ENCODE measurements around the gene PRIM2.
"Not testable (repeated sequence)": the region's sequence is repeated elsewhere in the genome, so short reads cannot be mapped to it uniquely, and the experiment has no call there.

PRIM2 gene

GRCh38 chr6:57445379-57445778 lies 127.9 kb downstream of the PRIM2 start:
- POLR2A ChIA-PET; H3K4me1 ChIP-seq (ENCODE audit: control insufficient read depth, insufficient read depth, low read length); H3K27ac ChIP-seq (ENCODE audit: extremely low read depth, low read depth, low read length); H3K36me3 ChIP-seq (ENCODE audit: control insufficient read depth in 2 of 2, insufficient read depth in 1 of 2, low read length in 2 of 2); H3K4me3 ChIP-seq (ENCODE audit: low read depth, low read length); CTCF ChIA-PET; H3K9me3 ChIP-seq (ENCODE audit: control insufficient read depth, insufficient read depth, low read depth, low read length): not testable (repeated sequence)
- 0 out of 2 replicates have a peak, but pooled peaks have one; percentile 24 for TF ChIP-seq SCRT2 (tag by site-specific recombination; IDR thresholded peaks at IDR 0.05)

GRCh38 chr6:57445790-57446468 lies 128.5 kb downstream of the PRIM2 start:
- H3K4me1 ChIP-seq (ENCODE audit: control insufficient read depth, insufficient read depth, low read length); POLR2A ChIA-PET; H3K27ac ChIP-seq (ENCODE audit: extremely low read depth, low read depth, low read length); CTCF ChIA-PET; H3K4me3 ChIP-seq (ENCODE audit: low read depth, low read length); H3K9me3 ChIP-seq (ENCODE audit: control insufficient read depth, insufficient read depth, low read depth, low read length); H3K36me3 ChIP-seq (ENCODE audit: control insufficient read depth in 2 of 2, insufficient read depth in 1 of 2, low read length in 2 of 2): not testable (repeated sequence)

- H3K4me3 ChIP-seq (ENCODE audit: low read depth, low read length); POLR2A ChIA-PET; CTCF ChIA-PET; H3K9me3 ChIP-seq (ENCODE audit: control insufficient read depth, insufficient read depth, low read depth, low read length); H3K36me3 ChIP-seq (ENCODE audit: control insufficient read depth in 2 of 2, insufficient read depth in 1 of 2, low read length in 2 of 2); H3K27ac ChIP-seq (ENCODE audit: extremely low read depth, low read depth, low read length); H3K4me1 ChIP-seq (ENCODE audit: control insufficient read depth, insufficient read depth, low read length): not testable (repeated sequence)
These were observed 132.2 kb downstream of the PRIM2 start for GRCh38 chr6:57449496-57450066.

- H3K27ac ChIP-seq (ENCODE audit: extremely low read depth, low read depth, low read length); H3K4me3 ChIP-seq (ENCODE audit: low read depth, low read length); H3K4me1 ChIP-seq (ENCODE audit: control insufficient read depth, insufficient read depth, low read length); H3K9me3 ChIP-seq (ENCODE audit: control insufficient read depth, insufficient read depth, low read depth, low read length); POLR2A ChIA-PET; H3K36me3 ChIP-seq (ENCODE audit: control insufficient read depth in 2 of 2, insufficient read depth in 1 of 2, low read length in 2 of 2): not testable (repeated sequence)
- CTCF ChIA-PET, result interaction anchor here (0.6 kb wide), 1 partner anchor 50 kb away, joined by 4 read pairs; no protein-coding TSS in a partner anchor
These were observed 142.4 kb downstream of the PRIM2 start for GRCh38 chr6:57459781-57460180.

GRCh38 chr6:57461022-57461421 lies 143.6 kb downstream of the PRIM2 start:
- H3K4me1 ChIP-seq (ENCODE audit: control insufficient read depth, insufficient read depth, low read length); H3K9me3 ChIP-seq (ENCODE audit: control insufficient read depth, insufficient read depth, low read depth, low read length); POLR2A ChIA-PET; H3K4me3 ChIP-seq (ENCODE audit: low read depth, low read length); CTCF ChIA-PET; H3K36me3 ChIP-seq (ENCODE audit: control insufficient read depth in 2 of 2, insufficient read depth in 1 of 2, low read length in 2 of 2); H3K27ac ChIP-seq (ENCODE audit: extremely low read depth, low read depth, low read length): not testable (repeated sequence)

GRCh38 chr6:57463809-57464208 lies 146.4 kb downstream of the PRIM2 start:
- CTCF ChIA-PET, result not testable (repeated sequence)

GRCh38 chr6:57465968-57466367 lies 148.5 kb downstream of the PRIM2 start:
- H3K9me3 ChIP-seq (ENCODE audit: control insufficient read depth, insufficient read depth, low read depth, low read length); CTCF ChIA-PET; H3K36me3 ChIP-seq (ENCODE audit: control insufficient read depth in 2 of 2, insufficient read depth in 1 of 2, low read length in 2 of 2); H3K4me1 ChIP-seq (ENCODE audit: control insufficient read depth, insufficient read depth, low read length); H3K4me3 ChIP-seq (ENCODE audit: low read depth, low read length); H3K27ac ChIP-seq (ENCODE audit: extremely low read depth, low read depth, low read length); POLR2A ChIA-PET: not testable (repeated sequence)
- peak; percentile 89 for TF ChIP-seq ZNF146 (tag by site-specific recombination; IDR thresholded peaks at IDR 0.05)

More at GRCh38 chr6:57463809-57464208, 146.4 kb downstream of the PRIM2 start:
- H3K4me3 ChIP-seq (ENCODE audit: low read depth, low read length); POLR2A ChIA-PET; H3K36me3 ChIP-seq (ENCODE audit: control insufficient read depth in 2 of 2, insufficient read depth in 1 of 2, low read length in 2 of 2); H3K4me1 ChIP-seq (ENCODE audit: control insufficient read depth, insufficient read depth, low read length); H3K27ac ChIP-seq (ENCODE audit: extremely low read depth, low read depth, low read length); H3K9me3 ChIP-seq (ENCODE audit: control insufficient read depth, insufficient read depth, low read depth, low read length): not testable (repeated sequence)

- Histone ChIP-seq H3K36me3 (ENCODE audit: control insufficient read depth in 2 of 2, insufficient read depth in 1 of 2, low read length in 2 of 2) (no peaks in the 10 kb centered on the region), H3K27ac (ENCODE audit: extremely low read depth, low read depth, low read length) (no peak overlapping the region), H3K9me3 (ENCODE audit: control insufficient read depth, insufficient read depth, low read depth, low read length) (no peaks in the 10 kb centered on the region), H3K4me3 (ENCODE audit: low read depth, low read length) (no peak overlapping the region), H3K4me1 (ENCODE audit: control insufficient read depth, insufficient read depth, low read length) (peaks cover 2% of the 10 kb centered on the region; the same call in 1 of the 2 replicates)
- TF ChIP-seq ZNF610 (tag by site-specific recombination; IDR thresholded peaks at IDR 0.05; ENCODE audit: borderline replicate concordance) (no peak), IKZF3 (tag by site-specific recombination; IDR thresholded peaks at IDR 0.05) (0 out of 2 replicates have a peak, but pooled peaks have one; percentile 29)
- CTCF ChIA-PET, result no interaction called here
- POLR2A ChIA-PET, result no interaction called here
These were observed 151.6 kb downstream of the PRIM2 start for GRCh38 chr6:57469072-57469471.

- POLR2A ChIA-PET; H3K36me3 ChIP-seq (ENCODE audit: control insufficient read depth in 2 of 2, insufficient read depth in 1 of 2, low read length in 2 of 2); H3K9me3 ChIP-seq (ENCODE audit: control insufficient read depth, insufficient read depth, low read depth, low read length); H3K4me1 ChIP-seq (ENCODE audit: control insufficient read depth, insufficient read depth, low read length); CTCF ChIA-PET; H3K27ac ChIP-seq (ENCODE audit: extremely low read depth, low read depth, low read length); H3K4me3 ChIP-seq (ENCODE audit: low read depth, low read length): not testable (repeated sequence)
These were observed 152.7 kb downstream of the PRIM2 start for GRCh38 chr6:57470148-57470547.

Measured in HEK293 (cell line).